DND-41 (cell line): ENCODE measurements around the gene EFHC1.

ENCODE experiments used
- CTCF ChIP-seq: IDR thresholded peaks from 2 replicates; pipeline ENCODE4 v1.5.1; 2012; ENCODE audit warnings: borderline replicate concordance, low read length, moderate library complexity, mild to moderate bottlenecking; ENCODE audit not compliant: poor library complexity, severe bottlenecking; ENCODE audit errors: extremely low read depth
- EZH2 ChIP-seq: IDR thresholded peaks from 3 replicates; pipeline ENCODE4 v1.6.1; 2012; ENCODE audit warnings: borderline replicate concordance, low read depth, mild to moderate bottlenecking, moderate library complexity, low read length, inconsistent platforms; ENCODE audit not compliant: severe bottlenecking

GRCh38 chr6:52560462-52560861 is 140.3 kb downstream of the EFHC1 start:
- TF ChIP-seq CTCF (no peak), EZH2 (no peak)
